Renal pelvis (tissue), 4 donors: ENCODE data around the gene PJA2. TPM values are rescaled to one million over a fixed set of nuclear protein-coding genes. Genes with fewer than 3 reads are reported as not detected.

Source experiments
- DNase-seq: peaks from one replicate; pipeline ENCODE4 v3.0.0-alpha.2; 2013
- polyA plus RNA-seq, 3 donors: library from polyadenylated mRNA; unstranded; fragments of 120-200 nt; gene quantifications; one replicate each; pipeline ENCODE4 v1.2.1, GENCODE V29; 2013; ENCODE audit not compliant: insufficient read length in 3 of 3

PJA2 gene
- polyA plus RNA-seq, 3 donors, result 106 to 122 (median 118) TPM

- DNase-seq, result no peak
Observed at GRCh38 chr5:109357807-109358206, 52.0 kb downstream of the PJA2 start.

GRCh38 chr5:109354761-109355160 lies 55.0 kb downstream of the PJA2 start:
- no peak for DNase-seq

- no peak for DNase-seq
Observed at GRCh38 chr5:109351988-109352864, 57.5 kb downstream of the PJA2 start.

GRCh38 chr5:109350537-109351270 lies 59.1 kb downstream of the PJA2 start:
- no peak for DNase-seq

GRCh38 chr5:109349388-109349787 lies 60.4 kb downstream of the PJA2 start:
- no peak for DNase-seq

- no peak for DNase-seq
Observed at GRCh38 chr5:109347252-109347888, 62.4 kb downstream of the PJA2 start.

- no peak for DNase-seq
Observed at GRCh38 chr5:109345699-109346098, 64.1 kb downstream of the PJA2 start.

GRCh38 chr5:109340351-109340750 lies 69.4 kb downstream of the PJA2 start:
- no peak for DNase-seq

- no peak for DNase-seq
Observed at GRCh38 chr5:109335114-109335513, 74.7 kb downstream of the PJA2 start.

- no peak for DNase-seq
Observed at GRCh38 chr5:109334056-109334455, 75.7 kb downstream of the PJA2 start.

GRCh38 chr5:109329333-109330237 lies 80.2 kb downstream of the PJA2 start:
- no peak for DNase-seq

- no peak for DNase-seq
Observed at GRCh38 chr5:109328626-109329025, 81.1 kb downstream of the PJA2 start.

GRCh38 chr5:109327570-109327969 lies 82.2 kb downstream of the PJA2 start:
- DNase-seq, result no peak

GRCh38 chr5:109326919-109327318 lies 82.9 kb downstream of the PJA2 start:
- no peak for DNase-seq

- no peak for DNase-seq
Observed at GRCh38 chr5:109325456-109325855, 84.3 kb downstream of the PJA2 start.

- no peak for DNase-seq
Observed at GRCh38 chr5:109324931-109325330, 84.8 kb downstream of the PJA2 start.

- DNase-seq, result no peak
Observed at GRCh38 chr5:109324351-109324750, 85.4 kb downstream of the PJA2 start.

GRCh38 chr5:109322694-109323093 lies 87.1 kb downstream of the PJA2 start:
- no peak for DNase-seq

- no peak for DNase-seq
Observed at GRCh38 chr5:109319351-109319750, 90.4 kb downstream of the PJA2 start.

GRCh38 chr5:109318455-109319108 lies 91.2 kb downstream of the PJA2 start:
- no peak for DNase-seq

- no peak for DNase-seq
Observed at GRCh38 chr5:109316634-109317033, 93.1 kb downstream of the PJA2 start.
